ENCODE data around the gene CHAF1B.

- TF ChIP-seq POLR2A (IDR thresholded peaks at IDR 0.05; ENCODE audit: low read length) (no peak), GATA1 (IDR thresholded peaks at IDR 0.05; ENCODE audit: low read depth, low read length) (no peak)
Measured at GRCh38 chr21:36381841-36382589, 3.2 kb upstream of the CHAF1B start.

Data from erythroblast (primary cell).